Islet precursor cell (in vitro differentiated cells): ENCODE data around the gene TRABD2B.

Source experiments
- DNase-seq: peaks from one replicate; pipeline ENCODE4 v3.0.0-alpha.2; 2018

Gene TRABD2B

DNA sequence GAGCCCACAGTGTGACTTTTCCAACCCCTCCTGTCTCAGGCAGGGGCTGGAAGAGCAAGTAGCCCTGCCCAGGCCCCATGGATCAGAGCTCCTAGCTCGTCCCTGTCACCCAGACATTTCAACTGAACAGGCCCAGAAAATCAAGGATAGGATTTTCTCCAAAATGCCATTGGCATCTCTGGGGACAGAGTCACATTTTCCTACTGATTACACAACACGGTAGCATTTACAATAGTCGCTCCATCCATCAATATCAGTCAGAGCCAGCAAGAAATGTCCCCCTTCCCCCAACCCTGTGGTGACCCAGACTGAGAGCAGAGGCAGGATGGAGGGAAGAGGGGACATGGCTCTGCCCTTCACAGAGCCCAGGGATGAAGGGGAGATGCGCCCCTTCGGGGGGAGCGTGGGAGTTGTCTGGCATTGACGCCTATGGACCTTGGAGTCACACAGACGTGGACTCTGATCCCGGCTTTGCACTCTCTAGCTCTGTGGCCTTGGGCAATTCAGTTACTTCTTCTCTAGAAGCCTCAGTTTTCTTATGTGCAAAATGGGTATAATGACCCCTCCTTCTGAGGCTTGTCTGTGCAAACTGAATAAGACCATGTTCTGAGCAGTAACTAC lies 283.7 kb downstream of the TRABD2B start:
- DNase-seq: no peak

DNA sequence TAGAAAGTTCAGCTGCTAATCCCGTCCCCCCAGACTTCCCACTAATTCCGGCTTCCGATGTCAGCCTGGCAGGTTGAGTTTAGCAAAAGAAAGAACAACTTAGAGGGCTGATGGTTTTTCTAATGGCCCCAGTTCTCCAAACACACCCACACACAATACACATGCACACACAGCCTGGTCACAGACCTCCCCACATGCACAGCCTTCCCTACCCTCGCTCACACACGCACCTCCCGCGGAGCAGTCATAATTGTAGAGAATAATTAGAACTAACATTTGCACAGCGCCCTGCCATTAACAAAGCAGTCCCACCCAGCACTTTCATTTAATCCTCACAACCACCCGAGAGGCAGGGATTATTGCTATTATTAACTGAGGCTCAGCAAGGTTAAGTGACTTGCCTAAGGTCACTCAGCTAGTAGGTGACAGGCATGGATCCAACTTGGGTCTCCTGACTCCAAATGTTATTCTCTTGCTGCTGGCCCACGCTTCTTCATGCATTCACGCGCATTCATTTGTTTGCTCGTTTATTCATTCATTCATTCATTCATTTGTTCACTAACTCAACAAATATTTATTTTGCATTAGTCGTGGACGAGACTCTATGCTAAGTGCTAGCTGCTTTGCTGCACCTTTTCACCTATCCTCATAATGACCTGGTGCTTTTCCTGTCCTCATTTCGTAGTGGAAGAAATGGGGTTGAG lies 284.4 kb downstream of the TRABD2B start:
- no peak for DNase-seq

DNA sequence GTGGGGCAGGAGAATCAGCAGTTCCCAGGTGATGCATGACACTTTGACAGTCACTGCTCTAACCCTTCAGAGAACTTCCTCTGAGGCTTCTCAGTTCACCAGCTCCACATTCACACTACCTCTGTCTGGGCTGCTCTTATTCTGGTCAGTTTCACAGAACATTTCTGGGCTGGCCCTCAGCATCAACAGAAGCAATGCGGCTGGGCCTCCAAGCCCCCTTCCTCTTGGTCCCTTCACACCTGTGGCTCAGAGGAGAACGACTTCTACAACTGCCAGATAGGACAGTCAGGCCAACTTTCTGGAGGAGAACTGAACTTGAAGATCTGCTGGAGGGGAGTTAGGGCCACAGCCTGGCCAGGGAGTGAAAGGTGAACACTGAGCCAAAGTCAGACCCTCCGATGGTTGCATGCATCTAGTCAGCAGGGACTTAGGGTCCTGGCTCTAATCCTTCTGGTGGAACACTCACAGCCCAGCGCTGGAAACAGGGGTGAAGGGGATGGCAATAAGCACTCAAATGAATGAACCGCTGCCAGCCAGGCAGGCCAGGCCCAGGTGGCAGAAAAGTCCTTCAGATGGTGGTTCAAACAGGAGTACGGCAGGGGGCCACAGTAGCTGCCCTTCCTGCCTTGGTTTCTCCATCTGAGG lies 285.2 kb downstream of the TRABD2B start:
- DNase-seq: no peak

DNA sequence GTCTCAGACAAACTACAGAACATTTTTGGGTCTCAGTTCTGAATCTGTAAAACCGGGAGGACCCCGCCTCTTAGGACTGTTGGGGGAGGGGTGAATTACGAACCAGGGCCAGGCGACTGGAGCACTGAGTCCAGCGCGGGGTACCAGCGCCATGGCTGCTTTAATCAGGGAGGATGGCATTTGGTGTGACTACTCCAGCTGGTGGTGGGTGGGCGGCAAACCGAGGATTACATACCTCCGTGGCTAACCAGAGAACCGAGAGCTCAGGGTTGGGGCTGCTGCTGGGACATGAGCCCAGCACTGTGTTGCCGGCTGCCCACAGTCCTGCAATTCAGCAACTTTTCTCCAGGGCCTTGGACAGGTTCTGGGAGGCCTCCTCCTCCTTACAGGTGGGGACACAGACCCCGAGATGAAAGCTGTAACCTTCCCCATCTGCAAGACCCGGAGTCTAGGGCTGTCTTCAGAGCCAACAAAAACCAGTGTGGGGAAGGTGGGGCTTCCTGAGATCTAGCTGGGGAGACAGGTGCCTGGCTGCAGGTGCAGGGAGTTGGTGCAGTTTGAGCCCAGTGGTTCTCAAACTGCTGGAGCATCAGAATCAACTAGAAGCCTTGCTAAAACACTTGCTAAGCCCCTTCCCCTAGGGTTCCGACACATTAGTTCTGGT lies 285.9 kb downstream of the TRABD2B start:
- no peak for DNase-seq
